HG02623 (cell line): Measurements from ENCODE around the gene AGBL1.
"Not testable (repeated sequence)": the region's sequence is repeated elsewhere in the genome, so short reads cannot be mapped to it uniquely, and the experiment has no call there.

Source experiments
- ATAC-seq: cut with Tn5 transposase; IDR thresholded peaks from one replicate; pipeline ENCODE4 v1.9.1; 2021; ENCODE audit warnings: moderate library complexity; ENCODE audit not compliant: unreplicated experiment

Gene AGBL1

DNA sequence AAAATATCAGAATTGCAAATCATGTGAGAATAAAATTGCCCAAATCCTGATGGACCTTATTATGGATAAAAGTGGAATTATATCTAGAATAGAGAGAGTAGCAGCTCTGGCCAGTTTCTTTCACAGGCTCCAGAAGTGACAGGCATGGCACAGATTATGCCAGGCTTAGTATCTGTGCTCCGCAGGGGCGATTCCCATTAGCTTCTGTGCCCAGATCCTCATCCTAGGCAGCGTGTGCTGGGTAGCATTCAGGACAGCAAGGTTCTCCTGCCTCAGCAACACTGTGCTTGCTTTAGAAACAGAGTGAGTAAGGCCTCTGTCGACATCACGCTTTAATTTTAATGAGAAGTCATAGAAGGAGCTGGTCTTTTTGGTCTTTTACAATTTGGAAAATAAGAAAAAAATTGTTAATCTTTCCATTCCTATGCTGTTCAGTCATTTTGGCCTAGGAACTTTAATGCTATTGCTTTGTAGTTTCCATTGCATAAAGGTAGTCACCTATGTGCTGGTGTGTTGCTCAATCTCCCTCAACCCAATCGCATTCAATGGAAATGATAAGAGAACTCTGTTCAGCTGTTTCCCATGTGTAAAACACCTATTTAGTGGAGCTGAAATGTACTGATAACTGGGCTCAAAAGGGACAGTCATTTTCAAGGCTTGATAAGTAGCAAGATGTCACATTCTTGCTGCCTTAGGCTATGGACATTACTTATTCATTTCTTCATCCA, 770.1 kb downstream of the AGBL1 start:
- ATAC-seq: no peak

DNA sequence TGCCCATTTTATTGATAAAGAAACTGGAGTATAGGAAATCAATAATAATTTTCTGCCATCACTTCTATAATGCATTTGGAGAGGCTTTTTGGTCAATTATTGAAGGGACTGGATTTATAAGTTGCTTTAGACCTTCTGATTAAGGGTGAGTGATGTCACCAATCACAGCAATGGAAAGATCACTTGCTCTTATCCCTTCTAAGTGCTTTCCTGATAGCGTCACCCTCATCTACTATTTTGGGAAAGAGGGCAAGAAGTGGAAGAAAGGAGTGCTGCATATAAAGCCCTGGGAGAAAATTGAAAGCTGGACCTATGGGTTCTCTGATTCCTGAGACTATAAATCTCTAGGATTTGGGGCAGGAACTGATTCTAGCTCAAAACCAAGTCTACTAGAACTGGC, 771.3 kb downstream of the AGBL1 start:
- no peak for ATAC-seq

- no peak for ATAC-seq
Measured at GRCh38 chr15:86852741-86853140, 773.1 kb downstream of the AGBL1 start.

DNA sequence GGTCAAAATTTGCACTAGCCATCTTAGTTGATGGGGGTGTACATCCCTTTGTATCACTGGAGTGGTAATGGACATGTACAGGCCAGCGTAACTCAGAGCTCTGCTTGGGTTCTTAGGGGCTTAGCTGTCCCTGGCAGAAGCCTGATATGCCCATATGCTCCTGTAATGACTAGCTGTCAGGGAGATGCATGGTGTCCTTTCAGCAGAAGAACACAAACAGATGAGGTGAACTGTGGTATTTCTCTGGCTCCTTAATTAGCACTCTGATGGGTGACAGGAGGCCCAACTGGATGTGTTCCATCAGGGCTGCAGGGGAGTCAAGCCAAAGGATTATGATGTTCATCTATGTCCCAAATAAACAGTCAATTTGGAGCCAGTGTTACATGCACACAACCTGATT, 774.5 kb downstream of the AGBL1 start:
- ATAC-seq: no peak

DNA sequence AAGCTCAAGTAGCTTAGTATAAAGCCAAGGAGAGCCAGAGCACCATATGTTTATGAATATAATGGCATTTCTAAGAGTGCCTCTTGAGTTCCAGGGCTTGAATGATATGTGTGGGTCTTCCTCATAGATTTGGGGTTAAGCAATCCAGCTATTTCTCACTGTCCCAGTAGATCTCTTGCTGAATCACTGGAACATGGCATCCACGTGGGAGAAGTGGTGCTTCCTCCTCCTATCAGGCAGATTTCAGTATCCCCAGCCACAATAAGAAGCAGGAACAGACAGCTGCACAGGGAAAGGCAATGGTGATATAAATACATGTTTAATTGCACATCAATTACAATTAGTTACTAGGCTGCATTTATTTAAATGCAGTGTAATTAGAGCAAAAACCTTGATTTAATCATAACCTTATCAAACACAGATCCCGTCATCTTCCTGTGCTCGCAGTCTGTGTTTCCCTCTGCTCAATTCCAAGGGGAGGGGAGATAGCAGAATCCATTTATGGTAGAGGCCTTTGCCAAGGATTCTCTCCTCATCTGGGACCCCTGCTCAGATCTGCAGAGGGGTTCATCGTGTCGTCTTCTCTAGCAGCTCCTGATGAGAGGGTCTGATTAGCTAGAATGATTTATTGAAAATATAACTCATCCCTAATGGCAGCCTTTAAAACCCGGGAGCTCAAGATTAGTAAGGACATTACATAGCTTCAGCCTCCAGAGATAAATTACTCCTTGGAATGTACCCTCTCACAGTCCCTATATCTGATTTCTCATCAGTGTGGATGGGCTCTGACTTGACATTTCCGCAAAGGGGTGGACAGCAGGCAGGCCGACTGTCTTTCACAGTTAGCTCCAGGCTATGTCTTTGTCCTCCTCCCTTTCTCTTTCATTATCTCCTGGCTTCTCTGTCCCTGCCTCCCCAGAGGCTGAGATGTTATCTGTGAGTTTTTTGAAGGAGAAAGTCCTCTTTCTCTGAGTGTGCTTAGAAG, 775.9 kb downstream of the AGBL1 start:
- no peak for ATAC-seq

- no peak for ATAC-seq
Measured at GRCh38 chr15:86857701-86858100, 778.0 kb downstream of the AGBL1 start.

GRCh38 chr15:86863226-86863915, 783.7 kb downstream of the AGBL1 start:
- no peak for ATAC-seq

GRCh38 chr15:86865920-86866319, 786.2 kb downstream of the AGBL1 start:
- ATAC-seq: no peak

- no peak for ATAC-seq
Measured at GRCh38 chr15:86870846-86871245, 791.2 kb downstream of the AGBL1 start.

GRCh38 chr15:86871964-86872363, 792.3 kb downstream of the AGBL1 start:
- ATAC-seq: no peak

DNA sequence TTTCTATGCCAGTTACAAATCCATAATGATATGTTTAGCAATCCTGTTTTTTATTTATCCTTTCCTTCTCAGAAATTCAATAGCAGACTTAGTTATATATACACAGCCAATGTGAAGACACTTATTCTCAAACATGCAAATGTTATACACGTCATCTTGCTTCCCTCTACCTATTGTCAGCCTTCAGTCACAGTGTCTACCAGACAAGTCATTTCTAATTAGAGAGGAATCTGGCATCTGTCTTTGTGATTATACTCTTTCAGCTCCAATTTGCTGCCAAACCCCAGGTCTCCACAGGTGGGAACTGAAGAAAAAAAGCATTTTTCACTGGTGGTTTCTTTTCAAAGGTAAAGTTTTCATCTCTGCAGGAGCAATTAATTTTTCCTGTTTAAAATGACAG, 793.1 kb downstream of the AGBL1 start:
- no peak for ATAC-seq

DNA sequence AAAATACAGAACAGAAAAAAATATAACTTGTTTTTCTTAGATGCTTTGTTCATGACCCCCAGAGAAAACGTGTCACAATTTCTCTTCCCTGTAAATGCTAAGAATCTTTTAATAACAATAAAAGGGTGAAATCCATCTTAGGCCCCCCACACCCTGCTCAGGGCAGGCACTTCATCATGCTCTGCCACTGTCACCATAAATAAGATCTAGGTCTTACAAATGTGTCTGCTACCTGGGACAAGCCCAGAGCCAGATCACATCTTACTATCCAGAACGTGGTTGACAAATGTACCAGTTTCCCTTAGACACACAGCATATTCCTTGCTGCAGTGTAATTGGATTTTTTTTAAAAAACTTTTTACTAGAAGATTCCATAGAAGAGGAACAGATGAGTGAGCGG, 795.4 kb downstream of the AGBL1 start:
- ATAC-seq: no peak

DNA sequence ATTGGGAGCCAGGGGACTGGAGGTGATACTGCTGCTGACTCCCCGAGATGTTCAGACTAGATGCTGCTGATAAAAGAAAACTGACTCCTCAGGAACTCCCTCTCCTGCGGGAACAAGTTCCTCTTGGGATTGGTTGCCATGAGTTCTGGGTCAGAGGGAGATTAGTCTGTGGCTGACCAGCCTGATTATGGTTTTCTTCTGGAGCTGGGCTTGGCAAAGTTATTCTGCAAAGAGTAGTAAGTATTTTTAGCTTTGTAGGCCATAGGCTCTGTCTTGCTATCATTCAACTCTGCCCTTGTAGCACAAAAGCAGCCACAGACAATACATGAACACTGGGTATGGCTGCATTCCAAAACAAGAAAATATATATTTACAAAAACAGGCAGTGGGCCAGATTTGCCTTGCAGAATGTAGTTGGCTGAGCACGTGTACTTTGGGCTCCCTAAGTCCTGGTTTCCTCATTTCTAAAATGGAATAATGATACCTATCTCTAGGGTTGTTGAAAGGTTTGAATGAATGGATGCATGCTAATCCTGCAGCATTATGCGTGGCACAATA, 796.8 kb downstream of the AGBL1 start:
- no peak for ATAC-seq

DNA sequence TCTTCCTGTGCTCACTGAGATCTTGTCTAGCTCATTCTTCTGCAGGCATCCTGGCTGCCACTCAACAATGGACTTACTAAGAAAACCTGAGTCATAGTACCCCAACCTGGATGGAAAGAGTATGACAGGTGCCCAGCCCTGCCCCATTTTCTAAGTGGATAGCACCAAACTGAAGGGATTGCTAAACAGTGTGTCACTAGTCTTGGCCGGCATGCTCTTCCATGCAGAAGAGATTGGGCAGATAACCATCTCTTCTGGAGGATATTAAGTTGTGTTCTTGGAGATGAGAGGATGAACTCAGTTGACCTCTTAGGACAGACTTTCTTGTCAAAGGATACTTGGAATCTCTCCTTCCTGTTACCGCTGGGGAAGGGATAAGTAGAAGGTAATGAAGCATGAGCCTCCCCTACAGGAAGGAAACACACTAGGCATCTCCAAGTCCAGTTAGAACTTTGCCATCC, 797.5 kb downstream of the AGBL1 start:
- no peak for ATAC-seq

DNA sequence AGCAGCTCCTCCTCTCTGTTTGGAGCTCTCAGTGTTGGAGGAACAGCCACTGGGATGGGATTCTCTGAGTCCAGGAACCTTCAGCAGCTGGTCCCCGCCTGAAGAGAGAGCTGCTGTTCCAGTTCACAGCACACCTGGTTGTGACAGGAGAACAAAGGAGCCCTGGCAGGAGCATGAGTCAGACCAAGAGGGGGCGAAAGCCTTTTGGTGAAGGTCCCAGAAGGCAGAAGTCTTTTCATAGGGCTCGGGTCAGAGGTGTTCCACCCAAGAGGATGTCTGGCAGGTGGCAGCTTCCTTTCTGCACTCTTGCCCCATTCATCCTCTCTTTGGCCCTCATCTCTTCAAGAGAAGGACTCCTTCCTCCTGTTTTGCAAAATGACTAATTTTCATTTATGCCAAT, 799.2 kb downstream of the AGBL1 start:
- not testable (repeated sequence) for ATAC-seq

DNA sequence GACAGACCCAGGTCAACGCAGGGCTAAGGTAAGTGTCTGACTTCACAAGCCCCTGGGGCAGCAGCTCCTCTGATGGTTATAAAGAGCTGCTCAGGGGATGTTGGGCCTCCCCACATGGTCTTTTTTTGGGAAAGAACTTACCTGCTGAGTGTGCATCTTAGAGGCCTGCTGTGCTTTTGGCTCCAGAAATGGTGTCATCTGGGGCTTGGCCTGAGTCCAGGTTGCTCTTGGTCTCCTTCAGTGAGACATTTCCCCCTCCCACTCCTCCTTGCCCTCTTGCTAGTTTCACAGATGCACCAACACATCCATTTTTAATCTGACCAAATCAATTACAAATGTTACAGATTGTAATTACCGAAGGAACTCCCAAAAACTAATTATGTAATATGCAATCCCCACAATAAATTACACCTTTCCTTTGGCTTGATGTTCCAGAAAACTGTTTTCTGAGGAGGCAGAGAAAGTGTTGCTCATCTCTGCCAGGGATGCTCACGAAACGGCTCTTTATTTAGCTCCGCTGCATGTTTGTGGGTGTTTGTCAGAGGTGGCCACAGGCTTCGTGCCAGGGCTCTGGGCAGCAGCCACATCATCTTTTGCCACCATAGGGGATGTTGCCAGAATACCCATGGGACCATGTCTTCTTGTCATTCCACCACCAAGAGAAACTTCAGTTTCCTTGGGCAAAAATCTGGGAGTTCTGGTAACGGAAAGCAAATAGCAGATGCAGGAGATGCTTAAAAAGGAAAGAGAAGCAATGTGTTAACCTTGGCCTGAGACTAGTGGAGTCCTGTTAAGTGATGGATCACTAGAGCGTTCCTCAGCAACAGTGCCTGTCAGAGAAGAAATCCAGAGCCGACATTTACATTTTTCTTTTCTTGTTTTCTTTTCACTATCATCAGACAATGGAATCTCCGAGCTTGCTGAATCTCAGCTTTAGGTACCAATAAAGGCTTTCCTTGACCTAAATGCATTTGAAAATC, 799.9 kb downstream of the AGBL1 start:
- ATAC-seq: no peak

DNA sequence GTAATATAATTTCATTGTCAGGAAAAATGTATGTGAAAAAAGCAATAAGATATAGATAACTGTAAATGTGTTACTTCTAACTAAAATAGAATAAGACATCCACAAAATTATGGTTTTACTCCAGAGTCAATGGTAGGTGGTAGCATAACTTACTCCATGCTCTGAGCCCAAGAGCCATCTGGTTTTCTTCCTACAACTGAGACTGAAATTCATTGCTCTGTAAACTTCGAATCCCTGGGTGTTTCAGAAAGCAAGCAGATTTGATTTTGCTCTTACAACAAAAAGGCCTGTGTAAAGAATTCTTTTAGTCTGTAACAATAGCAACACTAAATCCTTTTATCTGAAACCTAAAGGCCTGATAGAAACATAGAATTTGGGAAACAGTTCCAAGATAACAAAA, 805.9 kb downstream of the AGBL1 start:
- no peak for ATAC-seq

DNA sequence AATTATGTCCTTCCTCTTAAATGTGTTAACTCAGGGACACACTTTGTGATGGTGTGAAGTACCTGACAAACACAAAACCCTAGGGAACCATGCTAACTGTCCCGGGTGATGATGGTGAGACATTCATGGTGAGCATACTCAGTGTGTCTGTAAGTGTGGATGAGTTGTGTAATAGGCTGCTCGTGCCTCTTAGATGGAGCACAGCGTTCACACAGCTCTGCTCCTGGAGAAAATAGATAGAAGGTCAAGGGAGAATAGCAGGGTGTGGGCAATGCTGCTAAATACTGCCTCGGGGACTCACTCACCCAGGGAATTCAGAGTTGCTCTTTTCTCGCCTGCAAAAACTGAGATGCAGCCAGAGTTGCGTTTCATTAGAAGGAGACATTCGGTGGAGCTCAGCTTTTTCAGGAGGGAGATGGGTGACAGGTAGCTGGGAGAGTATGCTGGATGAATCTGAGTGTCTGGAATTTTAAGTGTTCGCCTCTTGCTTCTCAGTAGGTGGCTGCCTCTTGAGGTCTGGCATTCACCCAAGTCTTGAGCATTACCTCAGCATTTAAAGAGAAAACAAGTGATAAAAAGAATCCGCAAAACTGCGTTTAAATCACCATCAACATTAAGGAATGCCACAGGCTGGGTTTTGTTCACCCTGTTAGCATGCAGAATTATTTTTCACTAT, 813.2 kb downstream of the AGBL1 start:
- ATAC-seq: no peak

DNA sequence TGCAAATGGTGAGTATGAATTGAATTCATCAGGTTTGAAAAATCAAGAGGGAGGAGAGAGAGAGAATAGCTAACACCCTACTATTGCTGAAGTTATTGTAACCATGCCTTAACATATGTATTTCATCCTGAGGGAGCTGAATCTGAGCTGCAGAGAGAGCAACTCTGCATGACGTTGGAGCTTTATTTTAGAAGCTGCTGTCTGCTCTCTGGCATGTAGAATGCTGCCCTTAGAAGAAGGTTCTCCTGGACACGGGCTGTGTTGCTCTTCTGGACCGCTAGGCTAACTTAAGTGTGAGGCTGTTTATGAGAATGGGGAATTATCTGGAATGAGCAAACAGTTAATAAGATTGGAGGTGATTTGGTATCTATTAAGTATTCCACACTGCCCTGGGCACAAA, 814.6 kb downstream of the AGBL1 start:
- no peak for ATAC-seq
